Measurements from ENCODE around the gene TMPRSS13.

- TF ChIP-seq, protein P1, sequence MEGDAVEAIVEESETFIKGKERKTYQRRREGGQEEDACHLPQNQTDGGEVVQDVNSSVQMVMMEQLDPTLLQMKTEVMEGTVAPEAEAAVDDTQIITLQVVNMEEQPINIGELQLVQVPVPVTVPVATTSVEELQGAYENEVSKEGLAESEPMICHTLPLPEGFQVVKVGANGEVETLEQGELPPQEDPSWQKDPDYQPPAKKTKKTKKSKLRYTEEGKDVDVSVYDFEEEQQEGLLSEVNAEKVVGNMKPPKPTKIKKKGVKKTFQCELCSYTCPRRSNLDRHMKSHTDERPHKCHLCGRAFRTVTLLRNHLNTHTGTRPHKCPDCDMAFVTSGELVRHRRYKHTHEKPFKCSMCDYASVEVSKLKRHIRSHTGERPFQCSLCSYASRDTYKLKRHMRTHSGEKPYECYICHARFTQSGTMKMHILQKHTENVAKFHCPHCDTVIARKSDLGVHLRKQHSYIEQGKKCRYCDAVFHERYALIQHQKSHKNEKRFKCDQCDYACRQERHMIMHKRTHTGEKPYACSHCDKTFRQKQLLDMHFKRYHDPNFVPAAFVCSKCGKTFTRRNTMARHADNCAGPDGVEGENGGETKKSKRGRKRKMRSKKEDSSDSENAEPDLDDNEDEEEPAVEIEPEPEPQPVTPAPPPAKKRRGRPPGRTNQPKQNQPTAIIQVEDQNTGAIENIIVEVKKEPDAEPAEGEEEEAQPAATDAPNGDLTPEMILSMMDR (IDR thresholded peaks at IDR 0.05) = no peak
- TF ChIP-seq POLR2AphosphoS5 (IDR thresholded peaks at IDR 0.05) (no peak), POLR2A (IDR thresholded peaks at IDR 0.05) (no peak)
Measured at GRCh38 chr11:117929916-117930570, 841 bp upstream of the TMPRSS13 start.
